OCI-LY1 (cell line): Measurements from ENCODE around the gene ZMYM4.

ENCODE experiments used
- EZH2 ChIP-seq: fragments of 200-600 bp; sonication (generic), shearing (Covaris generic); IDR thresholded peaks from 2 replicates; pipeline ENCODE4 v1.8.0; 2017; ENCODE audit warnings: borderline replicate concordance, mixed run types, mild to moderate bottlenecking, antibody characterized with exemption, low read length, moderate library complexity, mixed read lengths
- TF ChIP-seq, protein P1 (sequence below): fragments of 200-600 bp; sonication (generic), shearing (Covaris generic); IDR thresholded peaks from 2 replicates; pipeline ENCODE4 v1.5.1; 2017; ENCODE audit warnings: mild to moderate bottlenecking, antibody characterized with exemption, low read length, moderate library complexity, mixed read lengths

- TF ChIP-seq, protein P1, sequence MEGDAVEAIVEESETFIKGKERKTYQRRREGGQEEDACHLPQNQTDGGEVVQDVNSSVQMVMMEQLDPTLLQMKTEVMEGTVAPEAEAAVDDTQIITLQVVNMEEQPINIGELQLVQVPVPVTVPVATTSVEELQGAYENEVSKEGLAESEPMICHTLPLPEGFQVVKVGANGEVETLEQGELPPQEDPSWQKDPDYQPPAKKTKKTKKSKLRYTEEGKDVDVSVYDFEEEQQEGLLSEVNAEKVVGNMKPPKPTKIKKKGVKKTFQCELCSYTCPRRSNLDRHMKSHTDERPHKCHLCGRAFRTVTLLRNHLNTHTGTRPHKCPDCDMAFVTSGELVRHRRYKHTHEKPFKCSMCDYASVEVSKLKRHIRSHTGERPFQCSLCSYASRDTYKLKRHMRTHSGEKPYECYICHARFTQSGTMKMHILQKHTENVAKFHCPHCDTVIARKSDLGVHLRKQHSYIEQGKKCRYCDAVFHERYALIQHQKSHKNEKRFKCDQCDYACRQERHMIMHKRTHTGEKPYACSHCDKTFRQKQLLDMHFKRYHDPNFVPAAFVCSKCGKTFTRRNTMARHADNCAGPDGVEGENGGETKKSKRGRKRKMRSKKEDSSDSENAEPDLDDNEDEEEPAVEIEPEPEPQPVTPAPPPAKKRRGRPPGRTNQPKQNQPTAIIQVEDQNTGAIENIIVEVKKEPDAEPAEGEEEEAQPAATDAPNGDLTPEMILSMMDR: no peak
- no peak for TF ChIP-seq EZH2
Measured at GRCh38 chr1:35319988-35320713, 51.6 kb downstream of the ZMYM4 start.
